ENCODE results near the gene ETV3L.

DNA sequence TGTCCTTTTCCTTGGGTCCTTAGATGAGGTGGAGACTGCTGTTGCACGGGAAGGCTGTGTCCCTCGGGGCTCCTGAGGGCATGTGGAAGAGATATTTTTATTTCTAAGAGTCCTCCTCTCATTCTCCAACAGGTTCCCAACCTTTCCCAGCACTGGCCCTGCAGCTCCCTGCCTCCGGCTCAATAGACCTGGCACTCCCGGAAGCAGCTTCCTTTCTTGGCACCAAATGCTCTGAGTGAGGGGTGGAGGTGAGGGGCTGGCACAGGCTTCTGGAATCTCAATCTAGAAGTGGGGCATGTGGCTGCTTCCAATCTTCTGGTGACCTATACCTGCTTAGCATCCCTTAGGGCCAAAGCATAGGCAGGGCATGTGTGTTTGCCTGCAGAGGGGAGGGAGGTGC lies 4.5 kb downstream of the ETV3L start:
- TF ChIP-seq POLR2AphosphoS5 (IDR thresholded peaks at IDR 0.05; ENCODE audit: low read depth, low read length) = no peak
- TF ChIP-seq POLR2A (IDR thresholded peaks at IDR 0.05; ENCODE audit: low read depth, low read length) = no peak
